Hepatocyte (in vitro differentiated cells): ENCODE measurements around the gene NPIPA3.

Experiments used
- CTCF ChIP-seq: fragments of 200-600 bp; sonication (generic); IDR thresholded peaks from 2 replicates; pipeline ENCODE4 v1.5.1; 2016; ENCODE audit warnings: antibody characterized with exemption, mild to moderate bottlenecking; ENCODE audit not compliant: poor library complexity
- EZH2 ChIP-seq: fragments of 200-600 bp; sonication (generic); IDR thresholded peaks from 2 replicates; pipeline ENCODE4 v1.6.1; 2016; ENCODE audit warnings: antibody characterized with exemption, mild to moderate bottlenecking, borderline replicate concordance
- EZH2phosphoT487 ChIP-seq: fragments of 200-600 bp; sonication (generic); IDR thresholded peaks from one replicate; pipeline ENCODE4 v1.6.1; 2018; ENCODE audit warnings: antibody characterized with exemption, mild to moderate bottlenecking, low read depth, moderate library complexity; ENCODE audit not compliant: unreplicated experiment, severe bottlenecking

GRCh38 chr16:14681115-14681514 is 22.1 kb upstream of the NPIPA3 start:
- TF ChIP-seq CTCF = no peak
- no peak for TF ChIP-seq EZH2phosphoT487
- TF ChIP-seq EZH2 = no peak
